ENCODE data around the gene CPAMD8.
A peak's percentile ranks its signal among the peaks of the same experiment; 100 is the strongest.
"Not testable (repeated sequence)": the region's sequence is repeated elsewhere in the genome, so short reads cannot be mapped to it uniquely, and the experiment has no call there.

Gene CPAMD8

DNA sequence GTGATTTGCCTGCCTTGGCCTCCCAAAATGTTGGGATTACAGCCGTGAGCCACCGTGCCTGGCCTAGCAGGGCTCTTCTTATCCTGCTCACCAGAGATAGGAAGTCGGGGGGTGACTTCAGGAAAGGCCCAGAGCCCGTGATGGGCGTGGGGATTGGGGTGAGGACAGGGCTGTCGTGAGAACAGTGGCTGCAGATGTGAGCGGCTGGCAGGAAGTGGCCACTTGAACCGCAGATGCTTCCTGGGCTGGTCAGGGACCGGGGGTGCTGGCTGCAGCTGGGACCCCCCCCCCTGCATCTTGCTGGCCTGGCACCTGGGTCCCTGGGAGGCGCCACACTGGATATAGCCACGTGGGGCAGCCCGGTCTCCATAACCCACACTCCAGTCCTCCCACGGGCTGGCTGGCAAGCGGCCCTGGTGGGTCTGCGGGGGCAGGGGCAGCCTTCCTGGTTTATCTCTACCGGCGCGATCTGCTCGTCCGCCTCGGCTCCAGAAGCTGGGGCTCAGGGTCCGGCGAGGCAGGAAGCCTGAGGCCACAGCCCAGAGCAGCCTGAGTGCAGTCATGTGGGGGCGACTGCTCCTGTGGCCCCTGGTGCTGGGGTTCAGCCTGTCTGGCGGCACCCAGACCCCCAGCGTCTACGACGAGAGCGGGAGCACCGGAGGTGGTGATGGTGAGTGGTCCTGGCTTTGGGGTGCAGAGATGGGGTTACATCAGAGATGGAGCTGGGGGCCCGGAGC, 137.8 kb downstream of the CPAMD8 start, which contains the start of gene F2RL3:
Gene F2RL3, plus strand, starts transcription at position 371 of the 737 bp plus-strand sequence. Its CDS starts 191 bp downstream, at position 562.
- TF ChIP-seq ZNF274 (IDR thresholded peaks at IDR 0.05; ENCODE audit: low read depth, low read length): no peak
- H3K4me3 ChIP-seq (ENCODE audit: low read length): peak within 1 kb of the TSS; percentile 64; the same call in 1 of the 2 replicates

- H3K4me3 ChIP-seq (ENCODE audit: low read length): no peak overlapping the region
- TF ChIP-seq ZNF274 (IDR thresholded peaks at IDR 0.05; ENCODE audit: low read depth, low read length): no peak
Measured at GRCh38 chr19:16887353-16888265, 139.0 kb downstream of the CPAMD8 start.

- TF ChIP-seq ZNF274 (IDR thresholded peaks at IDR 0.05; ENCODE audit: low read depth, low read length): no peak
- no peak overlapping the region for H3K4me3 ChIP-seq (ENCODE audit: low read length)
Measured at GRCh38 chr19:16886305-16886880, 140.2 kb downstream of the CPAMD8 start.

GRCh38 chr19:16885166-16885565, 141.4 kb downstream of the CPAMD8 start:
- no peak overlapping the region for H3K4me3 ChIP-seq (ENCODE audit: low read length)

DNA sequence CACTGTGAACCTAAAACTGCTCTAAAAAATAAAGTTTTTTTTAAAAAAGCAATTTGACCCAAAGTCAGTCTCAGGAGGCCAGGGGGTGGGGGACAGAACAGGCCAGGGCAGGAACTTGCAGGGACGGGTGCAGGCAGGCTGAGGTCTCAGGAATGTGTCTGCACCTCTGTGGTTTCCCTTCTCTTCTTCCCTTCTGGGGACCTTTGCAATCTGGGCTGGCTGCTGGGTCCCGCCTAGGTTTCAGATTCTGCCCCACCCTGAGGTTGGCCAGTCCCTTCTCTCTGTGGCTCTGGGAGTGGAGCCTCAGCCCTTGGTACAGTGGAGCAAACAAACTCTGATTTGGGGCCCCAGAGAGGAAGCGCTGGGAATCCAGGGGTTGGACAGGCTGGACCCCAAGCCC, 143.1 kb downstream of the CPAMD8 start:
- H3K4me3 ChIP-seq (ENCODE audit: low read length): no peak overlapping the region
- TF ChIP-seq ZNF274 (IDR thresholded peaks at IDR 0.05; ENCODE audit: low read depth, low read length): no peak

More at GRCh38 chr19:16885166-16885565, 141.4 kb downstream of the CPAMD8 start:
- TF ChIP-seq ZNF274 (IDR thresholded peaks at IDR 0.05; ENCODE audit: low read depth, low read length): no peak

DNA sequence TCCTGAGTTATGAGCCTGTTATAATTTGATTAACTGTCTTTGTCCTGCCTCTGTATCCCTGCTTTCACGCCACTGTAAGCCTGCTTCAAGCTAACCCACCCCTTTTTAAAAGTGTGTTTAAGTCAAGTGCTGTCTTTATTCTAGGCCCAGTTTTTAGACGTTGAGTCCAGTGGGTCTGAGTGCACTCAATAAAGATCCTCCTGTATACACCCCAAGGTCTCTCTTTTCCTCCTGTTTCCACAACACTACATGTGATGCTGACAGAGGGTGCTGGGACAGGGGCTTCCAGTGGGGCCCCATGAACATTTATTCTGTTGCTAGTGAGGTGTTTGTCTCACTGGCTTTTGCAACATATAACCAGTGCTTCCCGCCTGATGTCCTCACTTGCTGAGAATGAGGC, 144.5 kb downstream of the CPAMD8 start:
- H3K4me3 ChIP-seq (ENCODE audit: low read length): no peak overlapping the region
- no peak for TF ChIP-seq ZNF274 (IDR thresholded peaks at IDR 0.05; ENCODE audit: low read depth, low read length)

DNA sequence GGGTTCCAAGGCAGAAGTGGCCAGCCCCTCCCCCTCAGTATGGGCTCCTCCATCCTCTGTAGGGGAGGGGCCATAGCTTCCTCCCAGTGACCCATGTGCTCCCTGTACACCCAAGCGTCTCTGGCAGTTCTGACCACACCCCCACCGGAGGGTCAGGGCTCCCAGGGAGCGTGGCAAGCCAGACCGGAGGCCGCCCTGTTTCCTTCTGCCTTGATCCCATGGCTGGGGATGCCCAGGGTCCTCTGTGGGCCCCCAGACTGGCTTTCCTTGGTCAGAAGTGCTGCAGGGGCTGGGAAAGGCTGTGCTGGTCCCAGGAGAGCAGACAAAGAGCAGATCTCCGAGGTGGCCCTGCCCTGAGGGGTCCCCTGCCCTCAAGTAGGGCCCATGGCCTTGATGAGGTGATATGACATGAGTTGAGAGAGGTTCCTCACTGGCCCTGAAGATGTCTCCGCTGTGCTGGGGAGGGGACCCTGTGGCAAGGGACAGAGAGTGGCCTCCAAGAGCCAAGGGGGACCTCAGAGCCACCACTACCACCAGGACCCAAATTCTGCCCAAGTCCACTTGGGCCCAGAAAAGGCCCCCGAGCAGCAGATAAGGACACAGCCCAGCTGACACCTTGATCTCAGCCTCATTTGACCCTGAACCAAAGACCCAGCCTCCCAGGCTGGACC, 145.6 kb downstream of the CPAMD8 start:
- H3K4me3 ChIP-seq (ENCODE audit: low read length): no peak overlapping the region
- no peak for TF ChIP-seq ZNF274 (IDR thresholded peaks at IDR 0.05; ENCODE audit: low read depth, low read length)

DNA sequence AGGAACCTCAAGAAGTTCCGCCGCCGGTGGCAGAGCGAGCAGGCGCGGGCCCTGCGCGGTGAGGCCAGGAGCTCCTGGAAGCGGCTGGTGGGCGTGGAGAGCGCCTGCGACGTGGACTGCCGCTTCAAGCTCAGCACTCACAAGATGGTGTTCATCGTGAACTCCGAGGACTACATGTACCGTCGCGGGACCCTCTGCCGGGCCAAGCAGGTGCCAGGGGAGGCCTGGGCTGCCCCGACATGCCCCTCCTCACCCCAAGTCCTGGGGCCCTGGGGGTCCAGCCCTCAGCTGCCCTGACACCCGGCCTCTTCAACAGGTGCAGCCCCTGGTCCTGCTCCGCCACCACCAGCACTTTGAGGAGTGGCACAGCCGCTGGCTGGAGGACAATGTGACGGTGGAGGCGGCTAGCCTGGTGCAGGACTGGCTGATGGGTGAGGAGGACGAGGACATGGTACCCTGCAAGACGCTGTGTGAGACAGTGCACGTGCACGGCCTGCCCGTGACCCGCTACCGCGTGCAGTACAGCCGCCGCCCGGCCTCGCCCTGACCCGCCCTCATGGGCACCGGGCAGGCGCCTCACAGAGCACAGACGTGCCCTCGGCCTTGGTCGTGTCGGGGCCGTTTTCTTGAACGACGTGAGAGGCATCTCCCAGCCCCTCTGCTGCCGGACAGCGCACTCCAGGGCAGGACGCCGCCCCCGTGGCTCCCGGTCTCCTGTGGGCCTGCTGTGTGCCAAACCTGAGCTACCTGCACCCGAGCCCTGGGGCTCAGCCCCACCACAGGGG, 148.2 kb downstream of the CPAMD8 start:
- no peak for TF ChIP-seq ZNF274 (IDR thresholded peaks at IDR 0.05; ENCODE audit: low read depth, low read length)
- H3K4me3 ChIP-seq (ENCODE audit: low read length): no peak overlapping the region

- H3K4me3 ChIP-seq (ENCODE audit: low read length): no peak overlapping the region
- TF ChIP-seq ZNF274 (IDR thresholded peaks at IDR 0.05; ENCODE audit: low read depth, low read length): no peak
Measured at GRCh38 chr19:16877581-16877980, 149.0 kb downstream of the CPAMD8 start.

DNA sequence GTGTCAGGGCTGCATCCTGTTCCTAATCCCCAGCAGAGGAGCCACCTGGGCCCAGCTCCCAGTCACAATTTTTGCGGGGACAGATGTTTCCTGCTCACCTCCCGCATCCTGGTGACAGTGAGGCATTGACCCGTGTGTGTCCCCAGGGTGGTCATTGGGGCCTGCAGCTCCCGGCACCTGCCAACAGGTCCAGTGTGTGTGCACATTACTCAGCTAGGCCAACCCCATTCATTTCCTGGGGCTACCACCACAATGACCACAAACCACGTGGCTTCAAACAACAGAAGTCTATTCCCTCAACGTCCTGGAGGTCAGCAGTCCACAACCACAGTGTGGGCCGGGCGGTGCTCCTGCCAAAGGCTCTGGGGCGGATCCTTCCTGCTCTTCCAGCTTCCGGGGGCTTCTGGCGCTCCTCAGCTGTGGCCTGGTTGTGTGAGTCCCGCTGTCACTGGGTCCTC, 149.7 kb downstream of the CPAMD8 start:
- no peak for TF ChIP-seq ZNF274 (IDR thresholded peaks at IDR 0.05; ENCODE audit: low read depth, low read length)
- no peak overlapping the region for H3K4me3 ChIP-seq (ENCODE audit: low read length)

GRCh38 chr19:16875584-16876555, 150.7 kb downstream of the CPAMD8 start:
- no peak for TF ChIP-seq ZNF274 (IDR thresholded peaks at IDR 0.05; ENCODE audit: low read depth, low read length)
- no peak overlapping the region for H3K4me3 ChIP-seq (ENCODE audit: low read length)

- H3K4me3 ChIP-seq (ENCODE audit: low read length): not testable (repeated sequence)
Measured at GRCh38 chr19:16874978-16875299, 151.7 kb downstream of the CPAMD8 start.
